ENCODE results near the gene PATJ.

Gene PATJ

GRCh38 chr1:61922950-61923480, 180.7 kb downstream of the PATJ start:
- Histone ChIP-seq H3K9me3 (ENCODE audit: control extremely low read depth in 1 of 5, control insufficient read depth in 4 of 5, insufficient read depth in 2 of 5, low read depth in 1 of 5, low read length in 4 of 5) (no peaks in the 10 kb centered on the region), H3K36me3 (ENCODE audit: control insufficient read depth in 4 of 4, insufficient read depth in 4 of 4, low read length in 3 of 4) (no peaks in the 10 kb centered on the region), H3K4me3 (ENCODE audit: control insufficient read depth in 1 of 7, extremely low read depth in 1 of 7, insufficient read depth in 4 of 7, low read depth in 2 of 7, low read length in 6 of 7) (no peak overlapping the region), H3K27ac (ENCODE audit: insufficient read depth in 1 of 2, low read depth in 1 of 2, low read length in 2 of 2, poor library complexity in 1 of 2, severe bottlenecking in 2 of 2) (no peak overlapping the region), H3K27me3 (replicated peaks in 2 of 5; ENCODE audit: control insufficient read depth in 4 of 5, insufficient read depth in 5 of 5, low read length in 4 of 5) (no peaks in the 10 kb centered on the region), H3K4me1 (ENCODE audit: control extremely low read depth in 1 of 4, control insufficient read depth in 4 of 4, insufficient read depth in 4 of 4, low read length in 3 of 4) (no peaks in the 10 kb centered on the region)
- ChIA-PET CTCF (no interaction called here), POLR2A (no interaction called here)
- WGBS (ENCODE audit: insufficient coverage) = no CpG with 5 or more reads among the region's 3 CpGs
- no peak for DNase-seq

DNA sequence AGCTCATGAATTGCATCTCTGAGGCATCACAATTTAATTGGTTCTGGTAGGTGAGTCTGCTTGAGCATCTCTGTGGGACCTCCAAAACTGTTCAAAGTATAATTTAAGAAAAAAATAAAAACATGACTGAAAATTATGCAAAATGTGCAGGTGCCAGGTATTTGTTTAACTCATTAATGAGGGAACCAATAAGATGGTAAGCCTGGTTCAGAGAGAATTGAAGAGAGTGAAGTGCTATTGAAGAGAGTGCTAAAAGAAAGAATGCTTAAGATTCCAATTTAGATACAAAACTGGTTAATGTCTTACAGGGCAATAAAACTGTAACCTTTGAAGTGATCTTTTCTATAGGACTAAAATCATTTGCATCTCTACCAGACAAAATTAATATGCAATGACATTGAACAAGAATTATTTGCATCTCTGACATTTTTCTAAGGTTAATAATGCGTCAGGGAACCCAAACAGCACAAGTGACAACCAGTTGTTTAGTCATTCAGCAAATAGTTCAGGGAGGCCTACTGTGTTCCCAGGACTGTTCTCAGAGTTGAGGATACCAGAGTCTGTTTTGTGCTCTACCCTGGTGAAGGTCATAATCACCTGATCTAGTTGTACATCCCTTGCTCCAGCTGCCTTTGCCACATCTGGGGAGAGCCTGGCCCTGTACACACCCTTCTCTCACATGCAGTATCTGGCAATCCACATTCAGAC, 183.5 kb downstream of the PATJ start:
- ChIA-PET POLR2A (no interaction called here), CTCF (no interaction called here)
- no peak for DNase-seq
- H3K27me3 ChIP-seq (replicated peaks in 2 of 5; ENCODE audit: control insufficient read depth in 4 of 5, insufficient read depth in 5 of 5, low read length in 4 of 5) = no peaks in the 10 kb centered on the region
- no peak overlapping the region for H3K27ac ChIP-seq (ENCODE audit: insufficient read depth in 1 of 2, low read depth in 1 of 2, low read length in 2 of 2, poor library complexity in 1 of 2, severe bottlenecking in 2 of 2)
- no peaks in the 10 kb centered on the region for H3K4me1 ChIP-seq (ENCODE audit: control extremely low read depth in 1 of 4, control insufficient read depth in 4 of 4, insufficient read depth in 4 of 4, low read length in 3 of 4)
- H3K4me3 ChIP-seq (ENCODE audit: control insufficient read depth in 1 of 7, extremely low read depth in 1 of 7, insufficient read depth in 4 of 7, low read depth in 2 of 7, low read length in 6 of 7) = no peak overlapping the region
- 100% methylated on average over 1 of the region's 1 CpG for WGBS (ENCODE audit: insufficient coverage)
- H3K36me3 ChIP-seq (ENCODE audit: control insufficient read depth in 4 of 4, insufficient read depth in 4 of 4, low read length in 3 of 4) = no peaks in the 10 kb centered on the region
- no peaks in the 10 kb centered on the region for H3K9me3 ChIP-seq (ENCODE audit: control extremely low read depth in 1 of 5, control insufficient read depth in 4 of 5, insufficient read depth in 2 of 5, low read depth in 1 of 5, low read length in 4 of 5)

DNA sequence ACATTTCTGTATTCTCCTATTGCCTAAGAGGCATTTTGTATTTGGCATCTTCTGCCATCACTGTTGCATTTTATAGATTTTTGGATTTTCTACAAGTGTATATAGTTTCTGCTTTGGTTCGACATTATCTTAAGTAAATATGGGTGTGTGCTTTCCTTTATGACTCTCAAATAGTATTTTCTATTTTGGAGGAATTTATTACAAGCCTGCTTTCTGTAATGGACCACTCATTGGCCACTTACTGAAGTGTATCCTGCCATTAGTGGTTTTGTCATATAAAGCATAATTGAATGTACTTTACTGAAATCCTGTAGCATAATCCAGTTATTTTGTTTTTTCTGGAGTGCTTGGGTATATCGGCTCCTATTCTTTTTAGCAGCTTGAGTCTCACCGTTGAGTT, 184.3 kb downstream of the PATJ start:
- DNase-seq = no peak
- Histone ChIP-seq H3K27me3 (replicated peaks in 2 of 5; ENCODE audit: control insufficient read depth in 4 of 5, insufficient read depth in 5 of 5, low read length in 4 of 5) (no peaks in the 10 kb centered on the region), H3K36me3 (ENCODE audit: control insufficient read depth in 4 of 4, insufficient read depth in 4 of 4, low read length in 3 of 4) (no peaks in the 10 kb centered on the region), H3K9me3 (ENCODE audit: control extremely low read depth in 1 of 5, control insufficient read depth in 4 of 5, insufficient read depth in 2 of 5, low read depth in 1 of 5, low read length in 4 of 5) (no peaks in the 10 kb centered on the region), H3K4me3 (ENCODE audit: control insufficient read depth in 1 of 7, extremely low read depth in 1 of 7, insufficient read depth in 4 of 7, low read depth in 2 of 7, low read length in 6 of 7) (no peak overlapping the region), H3K27ac (ENCODE audit: insufficient read depth in 1 of 2, low read depth in 1 of 2, low read length in 2 of 2, poor library complexity in 1 of 2, severe bottlenecking in 2 of 2) (no peak overlapping the region), H3K4me1 (ENCODE audit: control extremely low read depth in 1 of 4, control insufficient read depth in 4 of 4, insufficient read depth in 4 of 4, low read length in 3 of 4) (no peaks in the 10 kb centered on the region)
- ChIA-PET CTCF (no interaction called here), POLR2A (no interaction called here)
- WGBS (ENCODE audit: insufficient coverage) = 100% methylated on average over 1 of the region's 3 CpGs

- Histone ChIP-seq H3K4me3 (ENCODE audit: control insufficient read depth in 1 of 7, extremely low read depth in 1 of 7, insufficient read depth in 4 of 7, low read depth in 2 of 7, low read length in 6 of 7) (no peak overlapping the region), H3K27me3 (replicated peaks in 2 of 5; ENCODE audit: control insufficient read depth in 4 of 5, insufficient read depth in 5 of 5, low read length in 4 of 5) (no peaks in the 10 kb centered on the region), H3K9me3 (ENCODE audit: control extremely low read depth in 1 of 5, control insufficient read depth in 4 of 5, insufficient read depth in 2 of 5, low read depth in 1 of 5, low read length in 4 of 5) (no peaks in the 10 kb centered on the region), H3K36me3 (ENCODE audit: control insufficient read depth in 4 of 4, insufficient read depth in 4 of 4, low read length in 3 of 4) (no peaks in the 10 kb centered on the region), H3K27ac (ENCODE audit: insufficient read depth in 1 of 2, low read depth in 1 of 2, low read length in 2 of 2, poor library complexity in 1 of 2, severe bottlenecking in 2 of 2) (no peak overlapping the region), H3K4me1 (ENCODE audit: control extremely low read depth in 1 of 4, control insufficient read depth in 4 of 4, insufficient read depth in 4 of 4, low read length in 3 of 4) (no peaks in the 10 kb centered on the region)
- ChIA-PET POLR2A (no interaction called here), CTCF (no interaction called here)
- WGBS (ENCODE audit: insufficient coverage) = 94% methylated on average over 4 of the region's 5 CpGs
- no peak for DNase-seq
Measured at GRCh38 chr1:61930116-61930645, 187.9 kb downstream of the PATJ start.

DNA sequence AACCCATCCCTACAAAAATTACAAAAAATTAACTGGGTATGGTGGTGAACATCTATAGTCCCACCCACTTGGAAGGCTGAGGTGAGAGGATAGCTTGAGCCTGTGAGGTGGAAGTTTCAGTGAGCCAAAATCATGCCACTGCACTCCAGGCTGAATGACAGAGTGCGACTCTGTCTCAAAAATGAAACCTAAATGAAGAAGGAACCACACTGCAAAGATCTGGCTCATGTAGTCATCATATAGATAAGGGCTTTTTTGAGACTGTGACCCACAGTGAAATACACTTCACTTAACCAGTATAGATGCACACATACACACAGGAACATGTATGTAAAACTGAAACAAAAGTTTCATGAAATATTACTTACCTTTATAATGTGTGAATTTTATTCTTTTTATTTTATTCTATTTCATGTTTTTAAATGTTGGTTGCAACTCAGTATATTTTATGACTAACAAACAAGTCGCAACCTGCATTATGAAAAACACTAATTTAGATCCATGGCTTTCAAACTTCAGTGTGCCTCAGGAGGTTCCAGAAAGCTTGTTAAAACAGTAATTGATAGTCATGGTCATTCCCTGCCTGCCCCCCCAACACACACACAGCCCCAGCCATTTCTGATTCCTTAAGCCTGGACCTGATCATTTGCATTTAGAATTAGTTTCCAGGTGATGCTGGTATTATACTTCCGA, 189.5 kb downstream of the PATJ start:
- H3K4me1 ChIP-seq (ENCODE audit: control extremely low read depth in 1 of 4, control insufficient read depth in 4 of 4, insufficient read depth in 4 of 4, low read length in 3 of 4) = no peaks in the 10 kb centered on the region
- ChIA-PET POLR2A (no interaction called here), CTCF (no interaction called here)
- no peaks in the 10 kb centered on the region for H3K36me3 ChIP-seq (ENCODE audit: control insufficient read depth in 4 of 4, insufficient read depth in 4 of 4, low read length in 3 of 4)
- no peak overlapping the region for H3K27ac ChIP-seq (ENCODE audit: insufficient read depth in 1 of 2, low read depth in 1 of 2, low read length in 2 of 2, poor library complexity in 1 of 2, severe bottlenecking in 2 of 2)
- H3K27me3 ChIP-seq (replicated peaks in 2 of 5; ENCODE audit: control insufficient read depth in 4 of 5, insufficient read depth in 5 of 5, low read length in 4 of 5) = no peaks in the 10 kb centered on the region
- no peak overlapping the region for H3K4me3 ChIP-seq (ENCODE audit: control insufficient read depth in 1 of 7, extremely low read depth in 1 of 7, insufficient read depth in 4 of 7, low read depth in 2 of 7, low read length in 6 of 7)
- no peaks in the 10 kb centered on the region for H3K9me3 ChIP-seq (ENCODE audit: control extremely low read depth in 1 of 5, control insufficient read depth in 4 of 5, insufficient read depth in 2 of 5, low read depth in 1 of 5, low read length in 4 of 5)
- WGBS (ENCODE audit: insufficient coverage) = 100% methylated on average over 1 of the region's 3 CpGs
- no peak for DNase-seq

- no peaks in the 10 kb centered on the region for H3K27me3 ChIP-seq (replicated peaks in 2 of 5; ENCODE audit: control insufficient read depth in 4 of 5, insufficient read depth in 5 of 5, low read length in 4 of 5)
- no peaks in the 10 kb centered on the region for H3K9me3 ChIP-seq (ENCODE audit: control extremely low read depth in 1 of 5, control insufficient read depth in 4 of 5, insufficient read depth in 2 of 5, low read depth in 1 of 5, low read length in 4 of 5)
- no peak for DNase-seq
- no peaks in the 10 kb centered on the region for H3K36me3 ChIP-seq (ENCODE audit: control insufficient read depth in 4 of 4, insufficient read depth in 4 of 4, low read length in 3 of 4)
- H3K4me1 ChIP-seq (ENCODE audit: control extremely low read depth in 1 of 4, control insufficient read depth in 4 of 4, insufficient read depth in 4 of 4, low read length in 3 of 4) = no peaks in the 10 kb centered on the region
- H3K27ac ChIP-seq (ENCODE audit: insufficient read depth in 1 of 2, low read depth in 1 of 2, low read length in 2 of 2, poor library complexity in 1 of 2, severe bottlenecking in 2 of 2) = no peak overlapping the region
- CTCF ChIA-PET = no interaction called here
- WGBS (ENCODE audit: insufficient coverage) = no CpG with 5 or more reads among the region's 3 CpGs
- POLR2A ChIA-PET = no interaction called here
- no peak overlapping the region for H3K4me3 ChIP-seq (ENCODE audit: control insufficient read depth in 1 of 7, extremely low read depth in 1 of 7, insufficient read depth in 4 of 7, low read depth in 2 of 7, low read length in 6 of 7)
Measured at GRCh38 chr1:61935516-61935915, 193.2 kb downstream of the PATJ start.

DNA sequence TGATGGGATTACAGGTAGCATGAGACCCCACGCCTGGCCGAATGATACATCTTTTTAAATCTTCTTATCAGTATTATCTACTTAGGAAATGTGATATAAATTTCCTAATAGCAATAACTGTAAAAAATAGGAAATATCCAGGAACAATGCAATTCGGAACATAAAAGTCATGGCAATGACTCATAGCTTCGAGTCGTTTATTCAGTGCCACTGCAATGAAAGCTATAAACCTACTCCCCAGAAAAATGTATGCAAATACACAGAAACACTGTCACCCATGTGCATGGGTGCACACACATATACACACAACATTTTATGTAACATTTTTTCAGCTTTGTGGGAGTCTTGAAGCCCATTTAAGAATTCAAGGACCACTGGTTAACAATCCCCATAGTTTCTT, 194.6 kb downstream of the PATJ start:
- no peak overlapping the region for H3K27ac ChIP-seq (ENCODE audit: insufficient read depth in 1 of 2, low read depth in 1 of 2, low read length in 2 of 2, poor library complexity in 1 of 2, severe bottlenecking in 2 of 2)
- DNase-seq = no peak
- H3K4me1 ChIP-seq (ENCODE audit: control extremely low read depth in 1 of 4, control insufficient read depth in 4 of 4, insufficient read depth in 4 of 4, low read length in 3 of 4) = no peaks in the 10 kb centered on the region
- WGBS (ENCODE audit: insufficient coverage) = 97% methylated on average over 3 of the region's 5 CpGs
- H3K9me3 ChIP-seq (ENCODE audit: control extremely low read depth in 1 of 5, control insufficient read depth in 4 of 5, insufficient read depth in 2 of 5, low read depth in 1 of 5, low read length in 4 of 5) = no peaks in the 10 kb centered on the region
- H3K27me3 ChIP-seq (replicated peaks in 2 of 5; ENCODE audit: control insufficient read depth in 4 of 5, insufficient read depth in 5 of 5, low read length in 4 of 5) = no peaks in the 10 kb centered on the region
- ChIA-PET CTCF (interaction anchor here (0.9 kb wide), 1 partner anchor 14 kb away, joined by 3 read pairs; no protein-coding TSS in a partner anchor), POLR2A (no interaction called here)
- no peaks in the 10 kb centered on the region for H3K36me3 ChIP-seq (ENCODE audit: control insufficient read depth in 4 of 4, insufficient read depth in 4 of 4, low read length in 3 of 4)
- H3K4me3 ChIP-seq (ENCODE audit: control insufficient read depth in 1 of 7, extremely low read depth in 1 of 7, insufficient read depth in 4 of 7, low read depth in 2 of 7, low read length in 6 of 7) = no peak overlapping the region

All from common myeloid progenitor, CD34-positive (primary cell).